Brain microvascular endothelial cell (primary cell): Measurements from ENCODE around the gene SAMD4A.

Source experiments
- DNase-seq: peaks from one replicate; pipeline ENCODE4 v3.0.0-alpha.2; 2020
- H3K27ac ChIP-seq: fragments of 250-450 bp; sonication (Bioruptor Pico); 2 replicates; pipeline ENCODE4 v1.5.1; 2020; ENCODE audit warnings: mild to moderate bottlenecking, moderate library complexity
- H3K27me3 ChIP-seq: fragments of 250-450 bp; sonication (Bioruptor Pico); replicated peaks from 2 replicates; pipeline ENCODE4 v1.5.1; 2020; ENCODE audit warnings: mild to moderate bottlenecking
- H3K36me3 ChIP-seq: fragments of 250-450 bp; sonication (Bioruptor Pico); replicated peaks from 2 replicates; pipeline ENCODE4 v1.5.1; 2020; ENCODE audit warnings: mild to moderate bottlenecking
- H3K4me3 ChIP-seq: 2 replicates; pipeline ENCODE4 v1.5.1; 2011; ENCODE audit warnings: low read depth, mild to moderate bottlenecking, control low read depth, low read length, moderate library complexity
- CTCF ChIP-seq: IDR thresholded peaks from 2 replicates; pipeline ENCODE4 v1.5.1; 2011; ENCODE audit warnings: low read depth, mild to moderate bottlenecking, moderate library complexity, low read length, control low read depth, inconsistent platforms; ENCODE audit errors: missing control alignments
- in situ Hi-C: cut with HindIII; loops from 2 replicates; pipeline ENCODE4 v1.10.0; 2017; ENCODE audit warnings: low sequenced_read_pairs, low pct_ligation_motif_present

The SAMD4A gene

GRCh38 chr14:54784657-54785056 is 217.7 kb downstream of the SAMD4A start:
- no peaks in the 10 kb centered on the region for H3K27me3 ChIP-seq
- H3K27ac ChIP-seq: no peak overlapping the region
- H3K4me3 ChIP-seq: no peak overlapping the region
- no peak for TF ChIP-seq CTCF
- peaks cover 5% of the 10 kb centered on the region for H3K36me3 ChIP-seq
- in situ Hi-C loops: no loop called here
- DNase-seq: no peak

GRCh38 chr14:54785136-54785777 is 218.3 kb downstream of the SAMD4A start:
- TF ChIP-seq CTCF: no peak
- no peak for DNase-seq
- Histone ChIP-seq H3K36me3 (peaks cover 11% of the 10 kb centered on the region), H3K27me3 (no peaks in the 10 kb centered on the region), H3K27ac (no peak overlapping the region), H3K4me3 (no peak overlapping the region)
- in situ Hi-C loops: no loop called here

GRCh38 chr14:54785778-54786770 is 219.1 kb downstream of the SAMD4A start:
- Histone ChIP-seq H3K4me3 (no peak overlapping the region), H3K36me3 (peaks cover 12% of the 10 kb centered on the region), H3K27me3 (no peaks in the 10 kb centered on the region), H3K27ac (no peak overlapping the region)
- no peak for DNase-seq
- TF ChIP-seq CTCF: no peak
- in situ Hi-C loops: no loop called here

GRCh38 chr14:54786838-54787237 is 219.9 kb downstream of the SAMD4A start:
- no peaks in the 10 kb centered on the region for H3K27me3 ChIP-seq
- H3K4me3 ChIP-seq: no peak overlapping the region
- in situ Hi-C loops: no loop called here
- no peak overlapping the region for H3K27ac ChIP-seq
- peaks cover 12% of the 10 kb centered on the region for H3K36me3 ChIP-seq
- DNase-seq: no peak
- TF ChIP-seq CTCF: no peak

- Histone ChIP-seq H3K36me3 (peaks cover 12% of the 10 kb centered on the region), H3K4me3 (no peak overlapping the region), H3K27ac (no peak overlapping the region), H3K27me3 (no peaks in the 10 kb centered on the region)
- no peak for DNase-seq
- in situ Hi-C loops: no loop called here
- no peak for TF ChIP-seq CTCF
Measured at GRCh38 chr14:54787261-54787660, 220.3 kb downstream of the SAMD4A start.
